Middle frontal gyrus (tissue), 1 donor: ENCODE results near the gene PREP.

Experiments used
- DNase-seq: peaks from one replicate; pipeline ENCODE4 v3.0.0-alpha.2; 2015; ENCODE audit warnings: low spot score; ENCODE audit errors: extremely low spot score

The PREP gene

DNA sequence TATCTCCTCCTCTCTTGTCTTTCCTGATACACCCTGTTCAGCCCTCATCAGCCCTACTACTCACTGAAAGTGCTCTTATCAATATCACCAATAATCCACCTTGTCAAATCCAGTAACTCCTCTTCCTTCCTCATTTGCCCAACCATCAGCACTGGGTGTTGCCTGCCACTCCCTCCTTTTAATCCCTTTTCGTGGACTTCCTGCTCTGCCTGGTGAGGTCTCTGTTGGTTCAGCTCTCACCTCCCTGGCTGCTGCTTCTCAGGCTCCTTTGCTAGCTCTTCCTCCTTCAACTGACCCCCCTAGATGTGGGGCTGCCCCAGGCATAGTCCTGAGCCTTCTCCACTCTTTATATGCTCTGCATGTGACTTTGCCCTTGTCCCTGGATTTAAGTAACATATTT is 92.5 kb downstream of the PREP start:
- no peak for DNase-seq

DNA sequence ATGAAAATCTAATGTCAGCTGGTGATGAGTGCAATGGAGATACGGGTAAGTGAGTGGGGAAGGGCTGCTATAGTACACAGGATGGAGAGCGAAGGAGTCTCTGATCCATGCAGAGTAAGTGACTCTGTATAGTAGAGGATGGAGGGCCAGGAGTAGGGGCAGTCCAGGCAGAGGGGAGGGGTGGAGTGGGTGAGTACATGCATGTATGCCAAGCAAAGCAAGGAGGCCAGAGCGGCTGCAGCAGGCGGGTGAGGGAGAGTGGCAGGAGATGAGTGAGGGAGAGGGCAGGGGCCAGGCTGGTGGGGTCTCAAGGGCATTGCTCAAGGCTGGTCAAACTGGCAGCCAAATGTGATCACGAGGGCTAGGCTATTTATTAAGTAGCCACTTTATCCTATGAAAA is 94.0 kb downstream of the PREP start:
- DNase-seq, result no peak

DNA sequence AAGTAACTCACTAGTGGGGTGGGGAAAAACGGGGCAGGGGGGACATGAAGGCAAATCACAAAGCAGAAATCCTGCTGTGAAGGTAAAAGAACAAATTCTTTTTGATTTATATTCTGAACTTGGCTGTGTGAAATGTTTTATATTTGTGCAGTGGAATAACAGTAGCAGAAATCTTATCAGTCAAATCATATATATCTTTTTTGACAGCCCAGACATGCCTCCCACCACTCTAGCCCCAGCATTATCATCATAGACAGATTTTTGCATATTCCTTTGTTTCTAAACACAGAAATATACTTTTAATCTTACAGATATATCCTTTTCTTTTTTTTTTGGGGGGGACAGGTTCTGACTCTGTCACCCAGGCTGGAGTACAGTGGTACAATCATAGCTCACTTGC is 97.4 kb downstream of the PREP start:
- no peak for DNase-seq

DNA sequence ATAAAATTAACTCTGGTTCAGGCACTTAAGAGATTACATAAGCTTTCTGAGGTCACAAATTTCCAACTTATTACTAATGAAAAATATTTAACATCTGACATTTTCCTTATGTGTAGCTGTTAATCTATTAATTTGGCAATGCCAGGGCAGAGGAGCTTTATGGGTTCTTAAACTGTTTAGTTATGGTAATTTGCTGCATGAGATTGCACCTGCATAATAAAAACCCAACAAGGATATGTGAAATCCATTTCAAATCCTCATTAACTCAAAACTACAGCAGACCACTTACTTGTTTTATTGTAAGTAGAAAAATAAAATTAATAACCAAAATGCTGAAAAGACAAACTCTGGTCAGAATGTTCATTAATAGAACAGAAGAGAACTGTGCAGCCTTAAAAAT is 98.1 kb downstream of the PREP start:
- DNase-seq, result no peak

DNA sequence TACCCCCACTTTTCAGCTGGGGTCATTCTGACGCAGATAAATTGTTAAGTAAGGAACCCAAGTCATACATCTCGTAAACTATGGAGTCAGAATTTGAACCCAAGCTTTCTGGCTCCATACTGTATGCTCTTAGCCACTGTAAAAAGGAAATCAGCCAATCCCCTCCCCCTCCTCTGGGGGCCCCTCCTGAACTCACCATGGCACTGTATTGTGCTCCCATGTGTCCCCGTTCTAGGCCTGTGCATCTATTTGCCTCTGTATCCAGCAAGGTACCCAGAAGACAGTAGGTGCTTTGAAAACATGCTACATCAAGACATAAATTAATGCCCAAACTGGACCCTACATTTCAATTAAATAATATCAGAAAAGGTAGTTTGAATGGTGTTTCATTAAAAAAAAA is 98.5 kb downstream of the PREP start:
- no peak for DNase-seq

DNA sequence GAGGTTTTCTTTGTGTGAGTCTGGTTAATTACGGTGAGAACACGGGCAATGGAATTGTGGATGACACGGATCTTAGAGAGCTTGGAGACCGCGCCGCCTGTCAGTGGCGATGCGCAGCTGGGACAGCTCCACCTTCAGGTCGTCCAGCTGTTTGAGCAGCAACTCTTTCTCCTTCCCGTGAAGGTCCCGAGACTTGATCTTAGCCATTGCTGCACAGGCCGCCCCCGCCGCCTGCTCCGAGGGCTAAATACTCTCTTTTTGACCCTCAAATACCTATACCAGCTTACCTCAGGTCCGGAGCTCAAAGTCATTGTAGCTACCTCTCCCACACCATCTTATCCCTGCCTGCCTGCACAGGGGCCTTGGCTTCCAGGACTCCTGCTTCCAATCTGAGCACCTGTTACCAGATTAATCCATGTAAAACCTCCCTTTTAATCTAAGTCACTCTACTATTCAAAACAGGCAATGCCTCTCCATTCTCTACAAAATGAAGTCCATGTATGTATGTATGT is 100.2 kb downstream of the PREP start:
- no peak for DNase-seq

DNA sequence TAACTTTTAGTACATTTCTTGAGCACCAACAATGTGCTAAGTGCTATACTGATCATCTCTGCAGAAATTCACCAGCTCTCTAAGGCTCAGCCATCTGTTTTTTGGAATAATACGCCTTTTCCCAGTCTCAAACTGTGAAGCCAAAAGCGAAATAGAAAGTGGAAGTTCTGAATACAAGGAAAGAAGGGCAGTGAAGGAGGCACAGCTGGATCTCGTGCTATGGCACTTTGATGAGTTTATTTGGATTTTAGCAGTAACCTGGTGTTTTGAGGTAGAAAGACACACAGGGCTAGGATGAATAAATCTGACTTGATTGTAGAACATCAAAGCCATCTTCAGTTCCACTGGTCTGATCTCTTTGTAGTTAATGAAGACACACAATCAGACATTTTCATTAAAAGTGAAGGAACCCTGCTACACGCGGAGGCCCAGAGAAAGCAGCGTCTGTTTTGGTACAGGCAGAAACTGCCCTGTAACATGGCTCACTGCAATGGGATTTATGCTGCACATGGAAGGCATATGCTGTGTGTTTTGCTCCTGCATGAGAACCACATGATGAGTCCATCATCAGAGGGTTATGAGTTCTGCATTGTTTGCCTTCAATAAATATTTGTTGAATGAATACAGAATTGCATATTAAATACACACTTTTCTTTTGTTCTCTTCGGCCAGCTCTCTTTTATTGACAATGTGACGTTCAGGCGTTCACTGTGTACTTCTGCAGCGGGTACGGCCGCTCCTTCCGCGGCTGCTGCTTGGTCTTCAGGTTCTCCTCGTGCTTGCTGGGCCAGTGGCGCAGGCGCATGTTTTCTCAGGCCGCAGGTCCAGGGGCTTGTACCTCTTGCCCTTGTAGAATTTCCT is 100.9 kb downstream of the PREP start:
- no peak for DNase-seq

DNA sequence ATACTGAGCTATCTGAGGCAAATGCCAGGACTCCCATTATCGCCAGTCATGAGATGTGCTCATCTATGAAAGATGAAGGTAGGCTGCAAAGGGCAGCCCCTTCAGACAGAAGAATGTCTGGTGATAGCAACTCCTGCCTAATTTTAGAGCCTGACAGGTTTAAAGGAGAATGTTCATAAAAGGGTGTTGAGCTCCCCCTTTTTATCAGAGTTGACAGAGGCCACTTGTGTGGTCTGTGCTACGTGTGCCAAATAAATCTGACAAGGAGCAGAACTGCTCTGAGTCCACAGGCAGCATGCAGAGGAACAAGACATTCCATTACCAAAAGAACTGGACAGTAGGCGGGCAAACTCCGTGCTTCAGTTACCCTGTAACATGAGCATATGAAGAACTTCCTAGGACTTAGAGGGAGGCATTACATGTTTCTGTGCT is 101.8 kb downstream of the PREP start:
- DNase-seq, result no peak

DNA sequence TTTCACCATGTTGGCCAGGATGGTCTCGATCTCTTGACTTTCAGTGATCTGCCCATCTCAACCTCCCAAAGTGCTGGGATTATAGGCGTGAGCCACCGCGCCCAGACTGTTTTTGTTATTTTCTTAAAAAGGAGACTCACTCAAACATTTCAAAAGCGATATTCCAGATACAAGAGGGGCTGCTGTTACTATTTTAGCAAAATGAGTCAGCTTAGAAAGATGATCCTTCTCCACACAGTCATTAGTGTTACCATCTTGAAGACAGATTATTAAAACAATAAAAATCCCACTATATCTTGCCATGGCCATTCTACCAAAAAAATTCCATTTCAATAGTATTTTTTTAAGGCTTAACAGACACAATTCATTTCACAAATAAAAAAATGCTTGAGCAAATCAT is 102.8 kb downstream of the PREP start:
- no peak for DNase-seq

DNA sequence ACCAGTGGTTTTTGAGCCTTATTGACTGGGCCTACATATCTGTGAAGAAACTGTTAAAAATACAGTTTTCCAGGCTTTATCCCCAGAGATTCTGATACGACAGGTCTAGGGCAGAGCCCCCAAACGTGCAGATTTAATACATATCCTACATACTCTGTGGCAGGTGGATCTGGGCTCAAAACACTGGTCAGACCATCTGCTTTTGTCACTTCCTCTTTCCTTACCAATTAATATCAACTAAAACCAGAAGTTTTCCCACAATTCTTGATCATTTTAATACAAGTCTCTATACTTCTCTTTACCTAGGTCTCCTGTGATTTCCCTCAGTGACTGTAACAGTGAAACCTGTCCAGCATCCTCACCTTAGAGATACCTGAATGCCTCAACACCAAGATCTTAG is 108.8 kb downstream of the PREP start:
- DNase-seq, result no peak

DNA sequence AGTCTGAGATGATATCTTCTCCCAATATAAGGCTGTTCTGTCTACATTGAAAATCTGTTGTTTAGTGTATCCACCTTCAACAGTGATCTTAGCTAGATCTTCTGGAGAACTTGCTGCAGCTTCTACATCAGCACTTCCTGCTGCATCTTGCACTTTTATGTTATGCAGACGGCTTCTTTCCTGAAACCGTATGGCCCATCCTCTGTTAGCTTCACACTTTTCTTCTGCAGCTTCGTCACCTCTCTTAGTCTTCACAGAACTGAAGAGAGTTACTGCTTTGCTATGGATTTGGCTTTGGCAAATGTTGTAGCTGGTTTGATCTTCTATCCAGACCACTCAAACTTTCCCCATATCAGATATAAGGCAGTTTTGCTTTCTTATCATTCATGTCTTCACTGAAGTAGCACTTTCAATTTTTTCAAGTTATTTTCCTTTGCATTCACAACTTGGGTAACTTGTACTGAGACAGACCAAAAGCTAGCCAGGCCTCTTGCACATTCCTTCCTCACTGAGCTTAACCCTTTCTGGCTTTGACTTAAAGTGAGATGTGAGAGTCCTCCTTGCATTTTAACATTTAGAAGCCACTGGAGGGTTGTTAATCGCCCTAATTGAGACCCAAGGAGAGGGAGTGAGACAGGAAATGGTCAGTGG is 110.1 kb downstream of the PREP start:
- DNase-seq, result no peak

DNA sequence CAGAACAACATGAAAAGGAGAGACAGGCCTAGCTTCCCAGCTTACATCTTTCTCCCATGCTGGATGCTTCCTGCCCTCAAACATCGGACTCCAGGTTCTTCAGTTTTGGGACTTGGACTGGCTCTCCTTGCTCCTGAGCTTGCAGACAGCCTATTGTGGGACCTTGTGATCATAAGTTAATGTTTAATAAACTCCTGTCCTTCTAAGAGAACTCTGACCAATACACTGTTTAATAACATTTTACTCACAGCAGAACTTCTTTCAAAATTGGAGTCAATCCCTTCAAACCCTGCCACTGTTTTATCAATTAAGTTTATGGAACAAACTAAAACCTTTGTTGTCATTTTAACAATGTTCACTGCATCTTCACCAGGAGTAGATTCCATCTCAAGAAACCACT is 111.4 kb downstream of the PREP start:
- DNase-seq, result no peak

DNA sequence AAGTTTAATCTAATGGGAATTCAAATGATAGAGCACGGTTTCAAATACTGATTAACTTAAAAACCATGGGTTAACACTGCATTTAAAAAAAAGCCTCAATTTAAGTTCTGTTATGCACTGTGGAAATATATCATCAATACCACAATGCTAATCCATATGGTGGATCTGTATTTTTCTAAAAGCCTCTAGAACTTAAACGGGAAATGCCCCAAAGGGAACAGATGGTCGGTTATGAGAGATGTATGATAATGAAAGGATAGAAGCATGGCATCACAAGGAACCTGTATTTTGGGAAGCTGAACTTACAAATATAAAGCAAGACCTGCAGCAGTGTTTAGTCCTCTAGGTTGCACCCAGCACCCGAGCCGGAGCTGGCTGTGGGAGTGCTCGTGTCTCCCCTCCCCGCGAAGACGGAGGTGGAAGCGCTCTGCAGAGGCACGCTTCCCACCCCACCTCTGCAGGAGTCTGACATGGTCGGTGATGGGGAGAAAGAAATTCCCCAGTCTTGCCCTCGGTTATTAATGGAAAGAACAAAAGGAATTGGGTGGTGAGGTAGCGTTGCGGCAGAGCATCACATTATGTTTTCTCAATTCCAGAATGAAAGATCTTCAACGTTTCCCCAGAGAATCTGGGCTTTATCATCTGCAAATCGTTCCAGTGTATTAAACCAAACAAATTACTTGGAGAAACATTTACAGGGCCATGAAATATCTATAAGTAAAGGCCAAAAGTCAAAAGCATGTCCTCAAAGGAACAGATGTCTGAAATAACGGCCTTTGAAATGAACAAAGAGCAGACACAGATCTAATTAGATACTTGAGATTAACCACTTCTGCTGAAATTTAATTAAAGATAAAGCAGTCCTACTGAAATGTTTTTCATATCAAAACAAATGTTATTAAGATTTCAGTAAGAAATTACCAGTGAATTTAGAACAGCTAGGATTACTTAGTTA is 120.0 kb downstream of the PREP start:
- DNase-seq, result no peak

DNA sequence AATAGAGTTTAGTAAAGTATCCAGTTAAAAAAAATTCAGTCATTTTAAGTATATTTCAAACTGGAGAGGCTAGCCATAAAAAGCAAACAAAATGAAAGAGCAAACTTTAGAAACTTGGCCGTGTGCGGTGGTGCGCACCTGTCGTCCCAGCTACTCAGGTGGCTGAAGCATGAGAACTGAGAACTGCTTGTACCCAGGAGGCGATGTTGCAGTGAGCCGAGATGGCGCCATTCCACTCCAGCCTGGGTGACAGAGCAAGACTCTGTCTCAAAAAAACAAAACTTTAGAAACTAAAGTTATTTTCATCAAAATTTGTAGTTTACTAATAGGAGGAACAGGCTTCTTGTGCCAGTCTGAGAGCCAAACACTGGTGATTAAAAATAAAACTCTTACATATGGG is 122.8 kb downstream of the PREP start:
- DNase-seq, result no peak

DNA sequence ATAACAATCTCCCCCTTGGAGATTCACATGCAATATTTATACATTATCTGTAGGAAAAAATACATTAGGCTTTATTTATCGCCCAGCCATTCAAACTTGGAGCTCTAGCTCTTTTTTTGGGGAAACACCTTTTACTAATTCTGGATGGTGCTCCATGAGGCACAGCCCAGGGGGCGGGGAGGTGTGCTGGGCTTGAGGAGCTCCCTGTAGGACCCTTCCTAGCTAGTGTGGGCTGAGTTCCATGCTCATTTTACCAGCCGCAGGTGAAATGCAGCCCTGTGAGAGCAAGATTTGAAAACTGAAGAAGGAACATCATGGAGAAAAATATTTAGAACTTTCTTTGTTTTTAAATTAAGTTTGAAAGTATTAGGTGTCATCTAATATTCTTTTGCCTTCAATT is 123.4 kb downstream of the PREP start:
- DNase-seq, result no peak

DNA sequence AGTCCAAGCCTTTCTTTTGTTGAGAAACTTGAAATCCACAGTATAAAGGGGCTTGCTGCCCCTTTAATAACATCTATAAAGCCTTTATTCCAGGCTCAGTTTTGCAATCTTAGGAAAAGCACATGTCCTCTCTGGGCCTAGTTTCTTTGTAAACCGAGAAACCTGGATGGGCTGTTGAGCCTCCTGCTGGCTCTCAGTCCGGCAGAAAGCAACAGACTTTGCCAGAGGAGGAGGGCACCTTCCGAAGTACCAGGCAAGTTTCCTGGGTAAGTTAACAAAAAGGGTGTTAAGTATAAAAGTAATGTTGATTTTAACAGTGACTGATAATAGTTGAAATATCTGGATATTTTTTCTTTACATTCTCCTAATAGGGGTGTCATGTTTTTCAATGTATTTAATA is 124.1 kb downstream of the PREP start:
- no peak for DNase-seq

DNA sequence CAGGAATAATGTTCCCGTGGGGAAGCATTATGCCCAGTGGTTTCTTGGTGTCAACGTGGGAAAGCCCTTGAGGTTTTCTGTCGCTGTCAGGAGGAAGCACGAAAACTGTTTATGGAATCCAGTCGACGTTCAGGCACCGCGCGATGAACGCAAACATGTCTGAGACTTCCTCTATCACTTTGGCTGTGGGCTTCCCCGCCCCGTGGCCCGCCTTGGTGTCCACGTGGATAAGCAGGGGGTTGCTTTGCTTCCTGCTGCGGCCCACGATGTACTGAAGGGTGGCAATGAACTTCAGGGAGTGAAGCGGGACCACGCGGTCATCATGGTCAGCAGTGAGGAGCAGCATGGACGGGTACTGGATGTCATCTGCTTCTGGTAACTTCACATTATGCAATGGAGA is 124.8 kb downstream of the PREP start:
- no peak for DNase-seq

DNA sequence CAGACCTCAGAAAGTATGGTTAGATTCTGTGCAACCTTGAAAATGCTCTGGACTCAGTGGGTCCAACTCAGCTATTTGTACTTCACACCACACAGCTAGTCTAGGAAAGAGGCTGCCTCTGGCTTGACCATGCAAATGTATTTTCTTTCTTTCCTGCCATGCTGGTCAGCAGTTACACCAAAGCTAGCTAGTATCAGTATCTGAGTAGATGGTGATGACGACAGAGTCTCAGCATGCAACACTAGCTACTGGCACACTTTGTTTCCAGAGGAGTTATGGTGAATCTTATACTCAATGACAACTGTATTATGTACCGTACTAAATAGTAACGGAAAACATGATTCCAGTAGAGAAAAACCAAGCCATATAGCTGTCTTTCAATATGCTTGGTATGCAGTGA is 126.5 kb downstream of the PREP start:
- no peak for DNase-seq

DNA sequence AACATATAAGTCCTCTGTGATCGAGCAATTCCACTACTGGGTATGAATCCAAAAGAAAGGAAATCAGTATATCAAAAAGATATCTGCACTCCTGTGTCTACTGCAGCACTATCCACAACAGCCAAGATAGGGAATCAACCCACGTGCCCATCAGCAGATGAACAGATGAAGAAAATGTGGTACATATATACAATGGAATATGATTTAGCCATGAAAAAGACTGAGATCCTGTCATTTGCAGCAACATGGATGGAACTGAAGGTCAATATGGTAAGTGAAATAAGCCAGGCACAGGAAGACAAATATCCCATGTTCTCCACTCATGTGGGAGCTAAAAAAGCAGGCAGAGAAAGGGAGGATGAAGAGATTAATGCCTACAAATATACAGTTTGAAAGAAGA is 127.3 kb downstream of the PREP start:
- no peak for DNase-seq

DNA sequence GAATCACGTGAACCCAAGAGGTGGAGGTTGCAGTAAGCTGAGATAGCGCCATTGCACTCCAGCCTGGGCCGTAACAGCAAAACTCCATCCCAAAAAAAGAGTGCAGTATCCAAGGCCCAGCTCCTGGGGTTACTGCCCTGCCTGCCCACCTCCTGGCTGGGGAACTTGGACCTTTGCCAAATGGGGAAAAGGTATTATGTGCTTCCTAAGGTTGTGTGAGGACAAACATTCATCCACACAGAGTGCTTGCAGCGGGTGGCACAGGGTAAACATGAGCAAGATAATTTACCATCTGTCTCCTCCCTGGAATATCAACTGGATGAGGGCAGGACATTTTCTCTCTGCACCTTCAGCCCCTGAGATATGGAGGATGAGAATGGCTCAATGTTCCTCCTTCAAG is 128.2 kb downstream of the PREP start:
- DNase-seq, result no peak

DNA sequence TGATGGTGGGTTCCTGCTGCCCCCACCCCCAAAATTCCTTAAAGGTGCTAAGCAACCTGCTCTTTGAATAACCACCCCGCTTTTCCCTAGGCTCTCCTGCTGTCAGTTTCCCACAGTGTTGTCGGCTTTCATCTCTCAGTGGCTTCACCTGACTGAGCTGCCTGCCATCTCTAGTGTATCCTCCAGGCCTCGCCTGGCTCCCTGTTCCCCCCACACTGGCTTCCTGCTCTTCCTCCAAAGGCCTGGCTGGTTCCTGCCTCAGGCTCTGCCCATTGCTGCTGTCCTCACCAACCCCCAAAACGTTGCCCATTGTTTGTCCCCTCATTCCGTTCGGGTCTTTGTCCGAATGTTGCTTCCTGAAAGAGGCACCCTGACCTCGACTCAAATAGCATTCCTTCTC is 129.3 kb downstream of the PREP start:
- no peak for DNase-seq

DNA sequence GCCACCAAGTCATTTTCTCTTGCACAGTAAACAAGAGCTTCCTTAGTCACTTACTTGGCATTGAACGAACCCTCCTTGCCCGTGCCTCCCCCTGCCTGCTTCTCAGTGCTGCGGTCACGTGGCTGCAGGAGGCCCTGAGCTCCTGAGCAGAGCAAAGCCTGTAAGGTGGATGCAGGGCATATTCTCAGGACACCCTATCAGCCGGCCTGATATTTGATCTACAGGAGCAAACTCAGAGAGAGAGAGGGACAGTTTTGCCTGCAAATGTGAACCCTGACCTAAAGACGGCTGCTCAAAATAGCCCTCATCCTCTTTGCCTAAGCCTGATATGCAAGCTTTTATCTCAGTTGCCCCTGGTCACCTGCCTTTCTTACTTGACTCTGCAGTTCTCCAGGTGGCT is 130.1 kb downstream of the PREP start:
- no peak for DNase-seq
